ENCODE results near the gene PROSER3.

The PROSER3 gene

DNA sequence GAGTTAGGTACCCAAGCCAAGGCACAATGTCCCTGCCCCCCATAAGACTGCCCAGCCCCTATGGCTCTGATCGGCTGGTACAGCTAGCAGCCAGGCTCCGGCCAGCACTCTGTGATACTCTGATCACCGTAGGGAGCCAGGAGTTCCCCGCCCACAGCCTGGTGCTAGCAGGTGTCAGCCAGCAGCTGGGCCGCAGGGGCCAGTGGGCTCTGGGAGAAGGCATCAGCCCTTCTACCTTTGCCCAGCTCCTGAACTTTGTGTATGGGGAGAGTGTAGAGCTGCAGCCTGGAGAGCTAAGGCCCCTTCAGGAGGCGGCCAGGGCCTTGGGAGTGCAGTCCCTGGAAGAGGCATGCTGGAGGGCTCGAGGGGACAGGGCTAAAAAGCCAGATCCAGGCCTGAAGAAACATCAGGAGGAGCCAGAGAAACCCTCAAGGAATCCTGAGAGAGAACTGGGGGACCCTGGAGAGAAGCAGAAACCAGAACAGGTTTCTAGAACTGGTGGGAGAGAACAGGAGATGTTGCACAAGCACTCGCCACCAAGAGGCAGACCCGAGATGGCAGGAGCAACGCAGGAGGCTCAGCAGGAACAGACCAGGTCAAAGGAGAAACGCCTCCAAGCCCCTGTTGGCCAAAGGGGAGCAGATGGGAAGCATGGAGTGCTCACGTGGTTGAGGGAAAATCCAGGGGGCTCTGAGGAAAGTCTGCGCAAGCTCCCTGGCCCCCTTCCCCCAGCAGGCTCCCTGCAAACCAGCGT is 43.2 kb upstream of the PROSER3 start:
- FAIRE-seq: no peak
- no peak for DNase-seq (ENCODE audit: insufficient read length, low spot score)
- TF ChIP-seq, protein P1, sequence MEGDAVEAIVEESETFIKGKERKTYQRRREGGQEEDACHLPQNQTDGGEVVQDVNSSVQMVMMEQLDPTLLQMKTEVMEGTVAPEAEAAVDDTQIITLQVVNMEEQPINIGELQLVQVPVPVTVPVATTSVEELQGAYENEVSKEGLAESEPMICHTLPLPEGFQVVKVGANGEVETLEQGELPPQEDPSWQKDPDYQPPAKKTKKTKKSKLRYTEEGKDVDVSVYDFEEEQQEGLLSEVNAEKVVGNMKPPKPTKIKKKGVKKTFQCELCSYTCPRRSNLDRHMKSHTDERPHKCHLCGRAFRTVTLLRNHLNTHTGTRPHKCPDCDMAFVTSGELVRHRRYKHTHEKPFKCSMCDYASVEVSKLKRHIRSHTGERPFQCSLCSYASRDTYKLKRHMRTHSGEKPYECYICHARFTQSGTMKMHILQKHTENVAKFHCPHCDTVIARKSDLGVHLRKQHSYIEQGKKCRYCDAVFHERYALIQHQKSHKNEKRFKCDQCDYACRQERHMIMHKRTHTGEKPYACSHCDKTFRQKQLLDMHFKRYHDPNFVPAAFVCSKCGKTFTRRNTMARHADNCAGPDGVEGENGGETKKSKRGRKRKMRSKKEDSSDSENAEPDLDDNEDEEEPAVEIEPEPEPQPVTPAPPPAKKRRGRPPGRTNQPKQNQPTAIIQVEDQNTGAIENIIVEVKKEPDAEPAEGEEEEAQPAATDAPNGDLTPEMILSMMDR (IDR thresholded peaks at IDR 0.05; ENCODE audit: insufficient read depth, missing control alignments): no peak

DNA sequence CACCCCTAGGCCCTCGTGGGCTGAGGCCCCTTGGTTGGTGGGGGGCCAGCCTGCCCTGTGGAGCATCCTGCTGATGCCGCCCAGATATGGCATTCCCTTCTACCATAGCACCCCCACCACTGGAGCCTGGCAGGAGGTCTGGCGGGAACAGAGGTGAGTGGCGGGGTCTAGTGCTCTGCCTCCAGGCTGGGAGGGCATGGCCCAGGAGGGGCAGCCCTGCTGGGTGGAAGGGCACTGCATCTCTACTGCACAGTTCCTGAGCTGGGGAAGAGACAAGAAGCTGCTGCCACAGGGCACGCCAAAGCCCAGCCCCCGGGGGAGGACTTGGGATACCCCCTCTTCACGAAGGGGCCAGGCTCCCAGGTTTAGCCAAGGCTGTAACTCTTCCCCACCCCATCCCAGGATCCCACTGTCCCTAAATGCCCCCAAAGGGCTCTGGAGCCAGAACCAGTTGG is 42.6 kb upstream of the PROSER3 start:
- FAIRE-seq (no peak), DNase-seq (ENCODE audit: insufficient read length, low spot score) (no peak)
- TF ChIP-seq, protein P1 (IDR thresholded peaks at IDR 0.05; ENCODE audit: insufficient read depth, missing control alignments): no peak

DNA sequence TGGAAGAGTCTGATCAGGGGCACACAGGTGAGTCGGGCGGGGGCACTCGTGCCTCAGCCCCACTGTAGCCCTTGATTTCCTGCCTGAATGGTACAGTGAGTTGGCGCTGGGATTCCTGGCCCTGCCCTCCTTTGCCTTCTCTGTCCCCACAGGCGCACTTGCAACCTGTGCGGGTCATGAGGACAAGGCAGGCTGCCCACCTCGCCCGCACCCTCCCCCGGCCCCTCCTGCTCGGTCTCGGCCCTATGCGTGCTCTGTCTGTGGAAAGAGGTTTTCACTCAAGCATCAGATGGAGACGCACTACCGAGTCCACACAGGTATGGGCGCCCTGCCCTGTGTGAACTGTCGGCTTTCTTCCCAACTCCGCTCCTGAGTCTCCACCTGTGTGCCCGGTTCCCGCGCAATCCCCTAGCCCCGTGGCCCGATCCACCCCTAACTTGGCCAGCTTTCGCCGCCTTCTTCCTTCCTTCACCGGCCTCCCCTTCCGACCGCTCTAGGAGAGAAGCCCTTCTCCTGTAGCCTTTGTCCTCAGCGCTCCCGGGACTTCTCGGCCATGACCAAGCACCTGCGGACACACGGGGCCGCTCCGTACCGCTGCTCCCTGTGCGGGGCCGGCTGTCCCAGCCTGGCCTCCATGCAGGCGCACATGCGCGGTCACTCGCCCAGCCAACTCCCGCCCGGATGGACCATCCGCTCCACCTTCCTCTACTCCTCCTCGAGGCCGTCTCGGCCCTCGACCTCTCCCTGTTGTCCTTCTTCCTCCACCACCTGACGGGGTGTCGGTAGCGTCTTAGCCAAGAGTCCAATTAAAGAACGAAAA is 41.8 kb upstream of the PROSER3 start:
- no peak for FAIRE-seq
- TF ChIP-seq, protein P1 (IDR thresholded peaks at IDR 0.05; ENCODE audit: insufficient read depth, missing control alignments): no peak
- no peak for DNase-seq (ENCODE audit: insufficient read length, low spot score)

DNA sequence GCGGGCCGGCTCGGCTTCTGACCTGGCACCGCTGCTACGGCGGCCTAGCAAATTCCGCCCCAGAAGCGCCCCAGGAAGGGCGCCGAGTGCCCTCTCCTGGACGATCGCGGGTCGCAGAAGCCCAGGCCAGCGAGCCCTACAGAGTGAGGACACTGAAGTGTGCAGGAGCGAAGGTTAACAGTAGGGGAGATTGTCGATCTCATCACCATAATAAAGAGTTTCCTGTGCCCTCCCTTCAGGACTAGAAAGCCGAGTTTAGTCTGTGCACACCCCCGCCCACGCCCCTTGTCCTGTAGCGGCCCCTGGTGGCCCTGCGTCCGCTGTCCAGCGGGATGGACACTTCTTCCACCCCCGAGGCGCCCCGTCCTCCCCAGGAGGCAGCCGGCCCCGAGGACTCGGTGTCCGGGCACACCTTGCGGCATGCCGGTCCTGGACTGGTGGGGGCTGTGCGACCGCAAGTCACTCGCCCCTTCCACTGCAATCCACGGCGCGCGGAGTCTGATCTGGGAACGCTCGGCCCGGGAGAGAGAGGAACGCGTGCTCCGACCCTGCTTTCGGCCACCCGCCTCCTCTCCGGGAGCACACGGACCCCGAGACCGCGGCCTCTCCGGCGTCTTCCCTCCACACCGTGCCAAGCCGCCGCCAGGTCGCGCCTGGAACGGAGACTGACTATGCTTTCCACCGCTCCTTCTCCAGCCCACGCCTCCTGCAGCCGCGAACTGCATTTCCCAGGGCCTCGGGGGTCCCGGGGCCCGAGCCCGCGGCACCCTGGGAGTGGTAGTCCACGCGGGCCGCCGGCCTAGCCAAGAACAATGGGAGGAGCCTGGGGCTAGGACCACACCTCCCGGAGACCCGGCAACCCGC is 40.9 kb upstream of the PROSER3 start:
- TF ChIP-seq, protein P1 (IDR thresholded peaks at IDR 0.05; ENCODE audit: insufficient read depth, missing control alignments): peak; percentile 50
- DNase-seq (ENCODE audit: insufficient read length, low spot score): peak; percentile 74
- no peak for FAIRE-seq

DNA sequence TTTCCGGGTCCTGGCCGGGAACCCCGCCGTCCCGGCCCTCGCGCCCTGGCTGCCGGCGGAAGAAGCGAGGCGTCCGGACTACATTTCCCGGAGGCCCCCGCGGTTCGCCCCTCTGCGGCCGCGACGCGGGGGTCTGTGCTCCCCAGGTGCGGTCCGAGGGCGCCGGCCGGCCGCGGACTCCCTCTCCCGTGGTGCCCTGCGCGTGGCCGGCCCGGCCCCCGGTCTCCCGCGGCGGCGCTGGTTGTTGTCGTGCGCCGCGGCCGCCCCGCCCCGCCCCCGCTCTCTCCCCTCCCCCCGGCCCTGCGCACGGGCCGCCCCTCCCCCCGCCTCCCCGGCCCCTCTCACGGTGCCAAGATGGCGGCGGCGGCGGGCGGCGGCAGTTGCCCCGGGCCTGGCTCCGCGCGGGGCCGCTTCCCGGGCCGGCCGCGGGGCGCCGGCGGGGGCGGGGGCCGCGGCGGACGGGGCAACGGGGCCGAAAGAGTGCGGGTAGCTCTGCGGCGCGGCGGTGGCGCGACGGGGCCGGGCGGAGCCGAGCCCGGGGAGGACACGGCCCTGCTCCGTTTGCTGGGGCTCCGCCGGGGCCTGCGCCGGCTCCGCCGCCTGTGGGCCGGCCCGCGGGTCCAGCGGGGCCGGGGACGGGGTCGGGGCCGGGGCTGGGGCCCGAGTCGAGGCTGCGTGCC is 40.2 kb upstream of the PROSER3 start, which contains the start of gene KMT2B:
Gene KMT2B, plus strand, starts transcription at position 339 of the 680 bp plus-strand sequence. Its CDS starts 16 bp downstream, at position 355.
- DNase-seq (ENCODE audit: insufficient read length, low spot score): peak; percentile 99
- FAIRE-seq: no peak
- TF ChIP-seq, protein P1 (IDR thresholded peaks at IDR 0.05; ENCODE audit: insufficient read depth, missing control alignments): no peak

DNA sequence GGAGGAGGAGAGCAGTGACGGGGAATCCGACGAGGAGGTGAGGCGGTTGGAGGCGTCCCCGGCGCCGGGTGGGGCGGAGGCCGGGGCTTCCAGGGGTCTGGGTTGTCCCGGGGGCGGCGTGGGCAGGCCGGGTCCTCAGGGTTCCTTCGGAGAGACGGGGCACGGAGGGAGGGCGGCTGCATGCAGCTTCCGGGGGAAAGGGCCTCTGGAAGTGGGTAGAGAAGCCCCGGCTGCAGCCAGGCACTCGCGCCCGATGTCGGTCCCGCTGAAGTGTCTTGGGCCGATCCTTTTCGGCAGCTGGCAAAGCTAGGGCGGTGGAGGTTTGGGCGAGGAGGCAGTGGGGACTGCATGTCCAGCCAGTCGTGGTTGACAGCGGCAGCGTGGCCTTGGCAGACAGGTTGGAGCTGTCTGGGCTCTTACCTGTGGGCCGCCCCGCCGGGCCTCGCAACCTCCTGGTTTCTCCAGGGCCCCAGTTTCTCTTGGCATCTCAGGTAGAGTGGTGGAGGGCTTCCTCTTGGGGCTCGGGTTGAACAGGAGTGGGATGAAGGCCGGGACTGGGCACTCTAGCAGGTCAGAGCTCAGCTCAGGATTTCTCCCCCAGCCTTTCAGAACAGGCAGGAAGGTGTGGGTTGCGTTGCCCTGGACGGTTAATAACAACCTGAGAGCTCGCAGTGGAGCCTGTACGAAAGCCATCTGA is 39.5 kb upstream of the PROSER3 start:
- DNase-seq (ENCODE audit: insufficient read length, low spot score) (no peak), FAIRE-seq (no peak)
- TF ChIP-seq, protein P1 (IDR thresholded peaks at IDR 0.05; ENCODE audit: insufficient read depth, missing control alignments): no peak

Data from D721Med (cell line).